ENCODE results near the gene ZFYVE19. TPM values are rescaled to one million over a fixed set of nuclear protein-coding genes. Genes with fewer than 3 reads are reported as not detected.
A peak's percentile ranks its signal among the peaks of the same experiment; 100 is the strongest.

Gene ZFYVE19
- total and polyA plus RNA-seq, 2 experiments from 2014 or later, result 8.5 to 22.7 TPM

GRCh38 chr15:40850576-40851112 is 43.8 kb downstream of the ZFYVE19 start:
- Mint-ChIP-seq H3K27me3 (ENCODE audit: insufficient read depth, low read depth, poor library complexity) (peaks cover 11% of the 10 kb centered on the region), H3K4me1 (peaks cover 26% of the 10 kb centered on the region), H3K9me3 (no peaks in the 10 kb centered on the region), H3K27ac (0 out of 2 replicates have a peak overlapping the region, but pooled peaks have one; percentile 4), H3K4me3 (no peak overlapping the region), H3K36me3 (ENCODE audit: low read depth) (peaks cover 78% of the 10 kb centered on the region)
- Histone ChIP-seq H2AFZ (no peak overlapping the region), H3K9me2 (ENCODE audit: insufficient read depth) (no peaks in the 10 kb centered on the region), H3K79me2 (replicated peaks; ENCODE audit: insufficient read depth) (peaks cover 62% of the 10 kb centered on the region), H3K27me3 (ENCODE audit: insufficient read depth) (no peaks in the 10 kb centered on the region), H3K4me1 (ENCODE audit: insufficient read depth) (peaks cover 25% of the 10 kb centered on the region), H3K4me3 (no peak overlapping the region), H4K20me1 (replicated peaks; ENCODE audit: insufficient read depth) (peaks cover 32% of the 10 kb centered on the region), H3F3A (replicated peaks; ENCODE audit: low read depth) (no peaks in the 10 kb centered on the region), H3K36me3 (ENCODE audit: insufficient read depth) (peaks cover 11% of the 10 kb centered on the region), H3K4me2 (no peak overlapping the region), H3K27ac (ENCODE audit: low read depth) (no peak overlapping the region)
- ATAC-seq (no peak), DNase-seq (ENCODE audit: low spot score) (no peak)
- TF ChIP-seq CTCF (conservative IDR thresholded peaks at IDR 0.05; ENCODE audit: low read depth in 2 of 2), result no peak
- TF ChIP-seq STAT1 (IDR thresholded peaks at IDR 0.05; ENCODE audit: unreplicated experiment), result no peak
- TF ChIP-seq ZNF114 (CRISPR knock-in tag; IDR thresholded peaks at IDR 0.05), result no peak
- no peak for TF ChIP-seq ETS1 (IDR thresholded peaks at IDR 0.05)
- TF ChIP-seq, protein P1, sequence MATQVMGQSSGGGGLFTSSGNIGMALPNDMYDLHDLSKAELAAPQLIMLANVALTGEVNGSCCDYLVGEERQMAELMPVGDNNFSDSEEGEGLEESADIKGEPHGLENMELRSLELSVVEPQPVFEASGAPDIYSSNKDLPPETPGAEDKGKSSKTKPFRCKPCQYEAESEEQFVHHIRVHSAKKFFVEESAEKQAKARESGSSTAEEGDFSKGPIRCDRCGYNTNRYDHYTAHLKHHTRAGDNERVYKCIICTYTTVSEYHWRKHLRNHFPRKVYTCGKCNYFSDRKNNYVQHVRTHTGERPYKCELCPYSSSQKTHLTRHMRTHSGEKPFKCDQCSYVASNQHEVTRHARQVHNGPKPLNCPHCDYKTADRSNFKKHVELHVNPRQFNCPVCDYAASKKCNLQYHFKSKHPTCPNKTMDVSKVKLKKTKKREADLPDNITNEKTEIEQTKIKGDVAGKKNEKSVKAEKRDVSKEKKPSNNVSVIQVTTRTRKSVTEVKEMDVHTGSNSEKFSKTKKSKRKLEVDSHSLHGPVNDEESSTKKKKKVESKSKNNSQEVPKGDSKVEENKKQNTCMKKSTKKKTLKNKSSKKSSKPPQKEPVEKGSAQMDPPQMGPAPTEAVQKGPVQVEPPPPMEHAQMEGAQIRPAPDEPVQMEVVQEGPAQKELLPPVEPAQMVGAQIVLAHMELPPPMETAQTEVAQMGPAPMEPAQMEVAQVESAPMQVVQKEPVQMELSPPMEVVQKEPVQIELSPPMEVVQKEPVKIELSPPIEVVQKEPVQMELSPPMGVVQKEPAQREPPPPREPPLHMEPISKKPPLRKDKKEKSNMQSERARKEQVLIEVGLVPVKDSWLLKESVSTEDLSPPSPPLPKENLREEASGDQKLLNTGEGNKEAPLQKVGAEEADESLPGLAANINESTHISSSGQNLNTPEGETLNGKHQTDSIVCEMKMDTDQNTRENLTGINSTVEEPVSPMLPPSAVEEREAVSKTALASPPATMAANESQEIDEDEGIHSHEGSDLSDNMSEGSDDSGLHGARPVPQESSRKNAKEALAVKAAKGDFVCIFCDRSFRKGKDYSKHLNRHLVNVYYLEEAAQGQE (IDR thresholded peaks at IDR 0.05; ENCODE audit: unreplicated experiment), result no peak
- no peak for TF ChIP-seq ZNF462 (CRISPR knock-in tag; IDR thresholded peaks at IDR 0.05)
- TF ChIP-seq POLR2AphosphoS5 (IDR thresholded peaks at IDR 0.05; ENCODE audit: low read depth), result no peak
- TF ChIP-seq ZNF331 (CRISPR knock-in tag; IDR thresholded peaks at IDR 0.05; ENCODE audit: low read depth), result no peak
- TF ChIP-seq NANOG (IDR thresholded peaks at IDR 0.05; ENCODE audit: borderline replicate concordance), result no peak
- no peak for TF ChIP-seq EZH2 (IDR thresholded peaks at IDR 0.05; ENCODE audit: low read depth, unreplicated experiment)
